ENCODE measurements around the gene PREPL.

The PREPL gene

GRCh38 chr2:44295633-44296359 lies 65.5 kb downstream of the PREPL start:
- no peak for DNase-seq (ENCODE audit: low read depth in 3 of 3)

DNA sequence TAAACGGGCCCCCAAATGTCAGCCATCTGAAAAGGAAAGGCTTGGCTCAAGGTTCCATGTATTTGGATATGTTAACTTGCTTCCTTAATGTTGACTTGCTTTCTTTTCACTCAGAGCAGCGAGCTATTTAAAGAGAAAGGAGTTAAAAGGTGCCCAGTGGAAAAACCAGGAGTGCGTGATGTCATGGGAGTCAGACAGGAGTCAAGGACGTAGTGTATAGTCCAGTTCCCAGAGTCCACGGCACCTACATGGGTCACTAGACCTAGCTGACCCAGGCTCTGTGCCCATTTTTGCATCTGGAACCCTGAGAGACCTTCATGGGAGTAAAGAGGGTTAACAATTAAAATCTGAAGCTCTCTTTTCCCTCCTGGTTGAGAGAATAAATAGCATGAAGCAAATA lies 66.2 kb downstream of the PREPL start:
- DNase-seq (ENCODE audit: low read depth in 3 of 3), result no peak

GRCh38 chr2:44291281-44292248 lies 69.7 kb downstream of the PREPL start:
- no peak for DNase-seq (ENCODE audit: low read depth in 3 of 3)

- no peak for DNase-seq (ENCODE audit: low read depth in 3 of 3)
Measured at GRCh38 chr2:44290261-44290660, 71.0 kb downstream of the PREPL start.

GRCh38 chr2:44286884-44287638 lies 74.2 kb downstream of the PREPL start:
- no peak for DNase-seq (ENCODE audit: low read depth in 3 of 3)

DNA sequence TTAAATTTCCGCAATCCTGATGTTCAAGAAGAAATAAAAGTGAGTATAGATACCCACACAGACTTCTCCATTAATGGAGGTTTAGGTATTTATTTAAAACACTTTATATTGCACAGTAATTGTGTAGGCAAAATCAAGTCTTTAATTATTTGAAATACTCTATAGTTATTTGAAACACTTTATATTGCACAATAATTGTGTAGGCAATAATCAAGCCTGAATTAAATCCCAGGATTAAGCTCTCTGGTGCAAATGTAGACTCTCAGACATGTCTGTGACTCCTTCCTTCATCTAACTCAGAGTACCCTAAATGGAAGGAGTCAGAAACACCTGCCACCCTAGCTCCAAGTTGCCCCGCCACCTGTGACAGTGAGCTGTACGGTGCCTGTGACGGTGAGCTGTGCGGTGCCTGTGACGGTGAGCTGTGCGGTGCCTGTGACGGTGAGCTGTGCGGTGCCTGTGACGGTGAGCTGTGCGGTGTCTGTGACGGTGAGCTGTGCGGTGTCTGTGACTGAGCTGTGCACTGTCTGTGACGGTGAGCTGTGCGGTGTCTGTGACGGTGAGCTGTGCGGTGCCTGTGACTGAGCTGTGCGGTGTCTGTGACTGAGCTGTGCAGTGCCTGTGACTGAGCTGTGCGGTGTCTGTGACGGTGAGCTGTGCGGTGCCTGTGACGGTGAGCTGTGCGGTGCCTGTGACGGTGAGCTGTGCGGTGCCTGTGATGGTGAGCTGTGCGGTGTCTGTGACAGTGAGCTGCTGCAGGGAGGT lies 75.0 kb downstream of the PREPL start:
- no peak for DNase-seq (ENCODE audit: low read depth in 3 of 3)

- DNase-seq (ENCODE audit: low read depth in 3 of 3), result no peak
Measured at GRCh38 chr2:44285174-44285573, 76.1 kb downstream of the PREPL start.

DNA sequence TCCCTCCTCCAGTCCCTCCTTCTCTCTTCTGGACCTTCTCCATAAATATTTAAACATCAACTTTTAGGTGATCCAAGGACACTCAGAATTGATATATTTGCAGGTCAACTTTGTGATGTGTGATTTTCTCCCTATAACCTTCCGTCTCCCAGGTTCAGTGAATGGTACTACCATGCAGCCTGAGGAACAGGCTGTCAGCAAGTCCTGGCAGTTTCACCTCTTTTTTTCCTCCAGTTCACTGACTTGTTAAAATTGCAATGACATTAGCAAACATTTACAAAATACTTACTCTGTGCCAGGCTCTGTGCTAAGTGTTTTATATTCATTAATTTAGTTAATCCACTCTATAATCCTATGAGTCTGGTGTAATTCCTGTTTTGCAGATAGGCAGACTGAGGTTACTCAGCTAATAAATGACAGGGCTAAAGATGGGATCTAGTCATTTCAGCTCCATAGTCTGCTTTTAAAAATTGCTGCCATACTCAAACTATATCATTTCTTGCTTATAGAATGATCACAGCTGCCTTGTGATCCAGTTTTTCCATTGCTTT lies 78.1 kb downstream of the PREPL start:
- DNase-seq (ENCODE audit: low read depth in 3 of 3), result no peak

DNA sequence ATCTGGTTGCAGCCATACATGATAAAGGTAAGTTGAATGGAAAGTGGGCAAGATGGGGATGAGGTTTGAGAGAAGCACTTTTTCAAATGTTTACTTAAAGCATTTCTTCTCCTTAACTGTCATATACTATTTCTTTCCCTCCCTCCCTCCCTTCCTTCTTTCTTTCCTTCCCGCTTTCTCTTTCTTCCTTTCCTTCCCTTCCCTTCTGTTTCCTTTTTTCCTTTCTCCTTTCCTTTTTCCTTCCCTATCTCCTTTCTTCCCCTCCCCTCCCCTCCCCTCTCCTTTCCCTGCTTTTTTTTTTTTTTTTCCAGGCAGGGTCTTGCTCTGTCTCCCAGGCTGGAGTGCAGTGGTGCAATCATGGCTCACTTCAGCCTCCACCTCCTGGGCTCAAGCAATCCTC lies 80.4 kb downstream of the PREPL start:
- no peak for DNase-seq (ENCODE audit: low read depth in 3 of 3)

- no peak for DNase-seq (ENCODE audit: low read depth in 3 of 3)
Measured at GRCh38 chr2:44277541-44277940, 83.8 kb downstream of the PREPL start.

GRCh38 chr2:44275927-44276303 lies 85.4 kb downstream of the PREPL start:
- no peak for DNase-seq (ENCODE audit: low read depth in 3 of 3)

- DNase-seq (ENCODE audit: low read depth in 3 of 3), result no peak
Measured at GRCh38 chr2:44273596-44273995, 87.7 kb downstream of the PREPL start.

- DNase-seq (ENCODE audit: low read depth in 3 of 3), result no peak
Measured at GRCh38 chr2:44273076-44273475, 88.2 kb downstream of the PREPL start.

DNA sequence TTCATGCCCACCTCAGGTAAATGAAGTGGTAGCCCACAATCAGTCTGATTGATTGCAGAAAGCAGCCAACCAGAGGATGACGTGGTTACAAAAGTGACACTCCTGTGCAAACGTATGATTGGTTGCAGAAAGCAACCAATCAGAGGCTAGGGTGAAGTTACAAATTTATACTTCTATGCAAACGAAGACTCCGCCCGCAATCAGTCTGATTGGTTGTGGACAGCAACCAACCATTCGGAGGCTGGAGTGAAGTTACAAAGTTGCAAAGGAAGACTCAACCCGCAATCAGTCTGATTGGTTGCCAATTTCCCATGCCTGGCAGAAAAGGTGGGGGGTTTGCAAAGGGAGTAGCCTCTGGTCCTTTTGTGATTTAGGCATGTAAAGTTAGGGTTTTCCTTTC lies 90.0 kb downstream of the PREPL start:
- DNase-seq (ENCODE audit: low read depth in 3 of 3), result no peak

DNA sequence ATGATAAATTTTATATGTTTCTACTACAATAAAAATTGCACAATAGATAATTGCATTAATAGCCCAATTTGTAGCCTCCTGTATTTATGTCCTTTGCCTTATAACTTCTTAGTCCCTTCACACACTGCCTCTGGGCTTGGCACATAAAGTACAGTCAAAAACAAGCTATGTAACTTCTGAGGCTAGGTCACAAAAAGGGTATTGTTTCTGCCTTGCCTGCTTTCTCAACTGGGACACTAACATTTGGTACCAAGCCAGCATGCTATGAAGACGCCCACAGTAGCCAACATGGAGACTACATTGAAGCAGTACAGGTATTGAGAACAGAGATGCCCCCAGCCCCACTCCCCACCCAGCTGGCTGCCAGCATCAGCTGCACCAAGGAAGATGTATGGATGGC lies 91.5 kb downstream of the PREPL start:
- DNase-seq (ENCODE audit: low read depth in 3 of 3), result no peak

GRCh38 chr2:44267796-44268648 lies 93.3 kb downstream of the PREPL start:
- DNase-seq (ENCODE audit: low read depth in 3 of 3), result no peak
